ENCODE measurements around the gene SPATA19.

DNA sequence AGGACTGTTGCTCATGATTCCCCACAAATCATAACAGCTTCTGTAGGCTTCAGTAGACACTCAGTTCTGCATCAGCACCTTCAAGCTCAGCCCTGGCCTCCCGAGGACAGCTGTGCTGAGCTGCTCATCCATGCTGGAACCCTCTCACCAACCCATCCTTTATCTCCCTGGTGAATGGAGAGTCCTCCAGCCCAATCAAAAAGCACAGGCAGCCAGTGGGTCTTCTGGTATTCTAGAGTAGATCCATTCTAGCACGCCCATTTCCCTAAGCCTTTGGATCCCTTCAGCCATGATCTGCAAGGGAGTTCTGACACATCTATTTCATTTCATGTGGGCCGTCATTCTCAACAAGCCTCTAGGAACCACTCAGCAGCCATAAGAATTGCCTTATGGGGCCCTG lies 44.6 kb upstream of the SPATA19 start:
- TF ChIP-seq, protein P1, sequence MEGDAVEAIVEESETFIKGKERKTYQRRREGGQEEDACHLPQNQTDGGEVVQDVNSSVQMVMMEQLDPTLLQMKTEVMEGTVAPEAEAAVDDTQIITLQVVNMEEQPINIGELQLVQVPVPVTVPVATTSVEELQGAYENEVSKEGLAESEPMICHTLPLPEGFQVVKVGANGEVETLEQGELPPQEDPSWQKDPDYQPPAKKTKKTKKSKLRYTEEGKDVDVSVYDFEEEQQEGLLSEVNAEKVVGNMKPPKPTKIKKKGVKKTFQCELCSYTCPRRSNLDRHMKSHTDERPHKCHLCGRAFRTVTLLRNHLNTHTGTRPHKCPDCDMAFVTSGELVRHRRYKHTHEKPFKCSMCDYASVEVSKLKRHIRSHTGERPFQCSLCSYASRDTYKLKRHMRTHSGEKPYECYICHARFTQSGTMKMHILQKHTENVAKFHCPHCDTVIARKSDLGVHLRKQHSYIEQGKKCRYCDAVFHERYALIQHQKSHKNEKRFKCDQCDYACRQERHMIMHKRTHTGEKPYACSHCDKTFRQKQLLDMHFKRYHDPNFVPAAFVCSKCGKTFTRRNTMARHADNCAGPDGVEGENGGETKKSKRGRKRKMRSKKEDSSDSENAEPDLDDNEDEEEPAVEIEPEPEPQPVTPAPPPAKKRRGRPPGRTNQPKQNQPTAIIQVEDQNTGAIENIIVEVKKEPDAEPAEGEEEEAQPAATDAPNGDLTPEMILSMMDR (IDR thresholded peaks at IDR 0.05), result no peak
- TF ChIP-seq POLR2AphosphoS5 (IDR thresholded peaks at IDR 0.05; ENCODE audit: low read depth, low read length), result no peak
- TF ChIP-seq TCF7L2 (IDR thresholded peaks at IDR 0.05; ENCODE audit: low read depth, low read length), result no peak
- TF ChIP-seq, protein P2, sequence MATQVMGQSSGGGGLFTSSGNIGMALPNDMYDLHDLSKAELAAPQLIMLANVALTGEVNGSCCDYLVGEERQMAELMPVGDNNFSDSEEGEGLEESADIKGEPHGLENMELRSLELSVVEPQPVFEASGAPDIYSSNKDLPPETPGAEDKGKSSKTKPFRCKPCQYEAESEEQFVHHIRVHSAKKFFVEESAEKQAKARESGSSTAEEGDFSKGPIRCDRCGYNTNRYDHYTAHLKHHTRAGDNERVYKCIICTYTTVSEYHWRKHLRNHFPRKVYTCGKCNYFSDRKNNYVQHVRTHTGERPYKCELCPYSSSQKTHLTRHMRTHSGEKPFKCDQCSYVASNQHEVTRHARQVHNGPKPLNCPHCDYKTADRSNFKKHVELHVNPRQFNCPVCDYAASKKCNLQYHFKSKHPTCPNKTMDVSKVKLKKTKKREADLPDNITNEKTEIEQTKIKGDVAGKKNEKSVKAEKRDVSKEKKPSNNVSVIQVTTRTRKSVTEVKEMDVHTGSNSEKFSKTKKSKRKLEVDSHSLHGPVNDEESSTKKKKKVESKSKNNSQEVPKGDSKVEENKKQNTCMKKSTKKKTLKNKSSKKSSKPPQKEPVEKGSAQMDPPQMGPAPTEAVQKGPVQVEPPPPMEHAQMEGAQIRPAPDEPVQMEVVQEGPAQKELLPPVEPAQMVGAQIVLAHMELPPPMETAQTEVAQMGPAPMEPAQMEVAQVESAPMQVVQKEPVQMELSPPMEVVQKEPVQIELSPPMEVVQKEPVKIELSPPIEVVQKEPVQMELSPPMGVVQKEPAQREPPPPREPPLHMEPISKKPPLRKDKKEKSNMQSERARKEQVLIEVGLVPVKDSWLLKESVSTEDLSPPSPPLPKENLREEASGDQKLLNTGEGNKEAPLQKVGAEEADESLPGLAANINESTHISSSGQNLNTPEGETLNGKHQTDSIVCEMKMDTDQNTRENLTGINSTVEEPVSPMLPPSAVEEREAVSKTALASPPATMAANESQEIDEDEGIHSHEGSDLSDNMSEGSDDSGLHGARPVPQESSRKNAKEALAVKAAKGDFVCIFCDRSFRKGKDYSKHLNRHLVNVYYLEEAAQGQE (IDR thresholded peaks at IDR 0.05; ENCODE audit: insufficient read depth in 1 of 2, low read depth in 2 of 2, low read length in 1 of 2), result no peak
